ENCODE results near the gene RABAC1. TPM values are rescaled to one million over a fixed set of nuclear protein-coding genes. Genes with fewer than 3 reads are reported as not detected.

The RABAC1 gene
- total RNA-seq, 1 donor from 2014 or later = 146 TPM

DNA sequence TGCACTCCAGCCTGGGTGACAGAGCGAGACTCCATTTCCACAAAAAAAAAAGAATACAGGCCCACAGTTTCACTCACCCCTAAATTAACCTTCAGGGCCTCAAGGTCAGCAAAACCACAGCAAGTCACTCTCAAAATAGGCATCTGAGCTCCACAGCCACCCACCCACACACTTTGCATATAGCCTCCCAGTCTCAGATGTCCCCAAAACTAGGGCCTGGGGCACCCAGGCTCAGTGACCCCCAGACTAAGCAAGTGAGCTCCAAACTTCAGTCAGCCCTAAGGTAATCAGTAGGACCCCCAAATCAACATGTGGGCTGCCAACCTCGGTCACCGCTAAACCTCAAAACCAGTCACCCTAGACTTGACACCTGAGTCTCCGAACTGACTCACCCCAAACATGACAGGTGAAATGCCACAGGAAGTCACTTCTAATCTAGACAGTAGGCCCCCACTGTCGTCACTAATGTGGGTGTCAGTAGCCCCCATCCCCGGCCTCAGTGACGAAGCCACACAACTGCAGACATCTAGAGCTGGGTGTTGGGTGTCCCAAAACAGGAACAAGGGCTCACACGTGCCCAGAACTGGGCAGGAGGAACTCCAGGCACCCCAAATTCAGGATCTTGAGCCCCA lies 13.9 kb downstream of the RABAC1 start:
- H3K36me3 Mint-ChIP-seq (ENCODE audit: low read depth, unreplicated experiment) = peaks cover 14% of the 10 kb centered on the region
- no peak overlapping the region for H3K27ac Mint-ChIP-seq (ENCODE audit: unreplicated experiment)
- no peak for DNase-seq (ENCODE audit: low spot score)
- no peaks in the 10 kb centered on the region for H3K9me3 Mint-ChIP-seq (ENCODE audit: unreplicated experiment)
- H3K4me3 Mint-ChIP-seq (ENCODE audit: unreplicated experiment) = no peak overlapping the region
- no peak for TF ChIP-seq CTCF (IDR thresholded peaks at IDR 0.05; ENCODE audit: unreplicated experiment)
- no peaks in the 10 kb centered on the region for H3K4me1 Mint-ChIP-seq (ENCODE audit: unreplicated experiment)
- H3K27me3 Mint-ChIP-seq (ENCODE audit: unreplicated experiment) = peaks cover 14% of the 10 kb centered on the region

DNA sequence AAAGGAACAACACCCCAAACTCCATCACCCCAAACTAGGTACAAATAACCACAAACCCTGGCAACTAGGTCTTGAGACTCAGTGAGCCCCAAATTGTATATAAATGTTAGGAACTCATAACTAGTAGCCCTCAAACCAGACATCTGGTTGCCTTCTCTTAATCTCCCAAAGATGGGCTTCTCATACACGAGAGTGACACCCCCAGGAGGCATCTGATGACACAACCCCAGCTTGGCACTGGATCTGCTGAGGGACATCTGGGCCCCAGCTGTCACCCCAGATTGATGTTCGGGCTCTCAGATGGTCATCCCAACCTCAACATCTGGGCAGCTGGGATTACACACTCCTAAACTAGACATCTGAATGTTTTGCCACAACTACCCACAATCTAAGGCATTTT lies 14.8 kb downstream of the RABAC1 start:
- no peak for DNase-seq (ENCODE audit: low spot score)
- Mint-ChIP-seq H3K27me3 (ENCODE audit: unreplicated experiment) (peaks cover 14% of the 10 kb centered on the region), H3K4me3 (ENCODE audit: unreplicated experiment) (no peak overlapping the region), H3K9me3 (ENCODE audit: unreplicated experiment) (no peaks in the 10 kb centered on the region), H3K27ac (ENCODE audit: unreplicated experiment) (no peak overlapping the region), H3K4me1 (ENCODE audit: unreplicated experiment) (no peaks in the 10 kb centered on the region), H3K36me3 (ENCODE audit: low read depth, unreplicated experiment) (peaks cover 14% of the 10 kb centered on the region)
- TF ChIP-seq CTCF (IDR thresholded peaks at IDR 0.05; ENCODE audit: unreplicated experiment) = no peak

- no peak for DNase-seq (ENCODE audit: low spot score)
- Mint-ChIP-seq H3K27me3 (ENCODE audit: unreplicated experiment) (peaks cover 15% of the 10 kb centered on the region), H3K4me1 (ENCODE audit: unreplicated experiment) (peaks cover 3% of the 10 kb centered on the region), H3K9me3 (ENCODE audit: unreplicated experiment) (peaks cover 4% of the 10 kb centered on the region), H3K4me3 (ENCODE audit: unreplicated experiment) (peak overlapping the region; percentile 66), H3K36me3 (ENCODE audit: low read depth, unreplicated experiment) (peaks cover 14% of the 10 kb centered on the region), H3K27ac (ENCODE audit: unreplicated experiment) (no peak overlapping the region)
- TF ChIP-seq CTCF (IDR thresholded peaks at IDR 0.05; ENCODE audit: unreplicated experiment) = no peak
Observed at GRCh38 chr19:41941410-41942202, 17.5 kb downstream of the RABAC1 start.

DNA sequence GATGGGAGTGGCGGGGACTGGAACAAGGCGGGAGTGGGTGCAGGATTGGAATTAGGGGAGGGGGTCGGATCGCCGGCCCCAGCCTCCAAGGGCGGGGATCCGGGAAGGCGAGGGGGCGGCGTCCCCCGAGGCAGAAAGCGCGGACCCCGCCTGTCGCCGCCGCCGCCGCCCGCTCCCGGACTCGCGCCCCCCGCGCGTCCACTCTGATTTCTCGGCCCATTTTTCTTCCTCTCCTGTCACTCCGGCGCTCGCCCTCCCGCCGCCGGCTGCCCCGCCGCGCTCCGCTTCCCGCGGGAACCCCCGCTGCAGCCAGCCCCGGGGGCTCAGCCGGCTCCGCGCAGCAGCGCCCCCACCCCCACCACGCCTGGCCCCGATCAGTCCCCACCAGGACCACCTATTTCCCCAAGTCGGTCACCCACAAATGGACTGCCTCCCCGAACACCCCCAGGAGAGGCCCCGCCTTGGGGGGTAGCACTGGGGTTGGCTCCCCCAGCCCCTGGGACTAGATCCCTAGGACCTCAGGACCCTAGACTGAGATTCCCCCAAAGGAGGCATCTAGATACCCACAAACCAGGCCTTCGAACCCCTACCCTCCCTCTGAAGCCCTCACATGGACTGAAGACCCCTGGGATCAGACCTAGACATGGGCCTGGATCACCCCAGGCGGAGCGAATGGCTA lies 18.3 kb downstream of the RABAC1 start:
- Mint-ChIP-seq H3K27ac (ENCODE audit: unreplicated experiment) (no peak overlapping the region), H3K36me3 (ENCODE audit: low read depth, unreplicated experiment) (peaks cover 17% of the 10 kb centered on the region), H3K27me3 (ENCODE audit: unreplicated experiment) (peaks cover 19% of the 10 kb centered on the region), H3K4me1 (ENCODE audit: unreplicated experiment) (peaks cover 3% of the 10 kb centered on the region), H3K9me3 (ENCODE audit: unreplicated experiment) (peaks cover 4% of the 10 kb centered on the region), H3K4me3 (ENCODE audit: unreplicated experiment) (peak overlapping the region; percentile 83)
- no peak for TF ChIP-seq CTCF (IDR thresholded peaks at IDR 0.05; ENCODE audit: unreplicated experiment)
- no peak for DNase-seq (ENCODE audit: low spot score)

Data from endothelial cell (in vitro differentiated cells).